Measurements from ENCODE around the gene TNF. TPM values are rescaled to one million over a fixed set of nuclear protein-coding genes. Genes with fewer than 3 reads are reported as not detected.
A peak's percentile ranks its signal among the peaks of the same experiment; 100 is the strongest.

Gene TNF
- polyA plus RNA-seq, 1 of the 3 experiments (the other 2 are of a cell fraction) = not detected

DNA sequence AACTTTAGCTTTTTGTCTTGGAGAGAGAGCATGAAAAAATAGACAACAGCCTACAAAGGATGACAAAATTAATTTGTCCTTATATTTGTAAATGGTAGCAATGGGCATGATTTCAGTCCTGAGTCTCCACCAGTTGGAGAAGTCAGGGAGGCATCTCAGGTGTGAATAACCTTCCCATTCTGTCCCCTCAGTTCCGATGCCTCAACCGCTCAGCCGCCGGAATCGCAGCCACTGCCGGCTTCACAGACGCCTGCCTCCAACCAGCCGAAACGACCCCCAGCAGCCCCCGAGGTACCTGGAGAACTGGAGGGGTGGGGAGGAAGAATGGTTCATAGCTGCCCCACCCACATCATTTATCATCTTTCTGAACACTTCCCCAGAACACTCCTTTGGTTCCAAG, 48.7 kb downstream of the TNF start:
- no peak overlapping the region for H3K27ac ChIP-seq (ENCODE audit: low read depth in 2 of 2, low read length in 1 of 2)
- 96% methylated on average over 10 of the region's 10 CpGs for WGBS (ENCODE audit: low lambda C conversion rate)
- ChIA-PET CTCF (no interaction called here), POLR2A (no interaction called here)
- H3K27me3 ChIP-seq (ENCODE audit: insufficient read depth) = no peaks in the 10 kb centered on the region
- peaks cover 28% of the 10 kb centered on the region for H4K20me1 ChIP-seq (ENCODE audit: insufficient read depth)
- H2AFZ ChIP-seq (ENCODE audit: low read depth) = no peak overlapping the region
- no peak overlapping the region for H3K4me3 ChIP-seq (ENCODE audit: low read depth in 2 of 2, low read length in 1 of 2)
- peaks cover 10 to 11% of the 10 kb centered on the region in 2 experiments for H3K4me1 ChIP-seq (ENCODE audit: control insufficient read depth in 1 of 2, insufficient read depth in 2 of 2, low read depth in 1 of 2, low read length in 1 of 2)
- DNase-seq = peak; percentile 6
- TF ChIP-seq, protein P1, sequence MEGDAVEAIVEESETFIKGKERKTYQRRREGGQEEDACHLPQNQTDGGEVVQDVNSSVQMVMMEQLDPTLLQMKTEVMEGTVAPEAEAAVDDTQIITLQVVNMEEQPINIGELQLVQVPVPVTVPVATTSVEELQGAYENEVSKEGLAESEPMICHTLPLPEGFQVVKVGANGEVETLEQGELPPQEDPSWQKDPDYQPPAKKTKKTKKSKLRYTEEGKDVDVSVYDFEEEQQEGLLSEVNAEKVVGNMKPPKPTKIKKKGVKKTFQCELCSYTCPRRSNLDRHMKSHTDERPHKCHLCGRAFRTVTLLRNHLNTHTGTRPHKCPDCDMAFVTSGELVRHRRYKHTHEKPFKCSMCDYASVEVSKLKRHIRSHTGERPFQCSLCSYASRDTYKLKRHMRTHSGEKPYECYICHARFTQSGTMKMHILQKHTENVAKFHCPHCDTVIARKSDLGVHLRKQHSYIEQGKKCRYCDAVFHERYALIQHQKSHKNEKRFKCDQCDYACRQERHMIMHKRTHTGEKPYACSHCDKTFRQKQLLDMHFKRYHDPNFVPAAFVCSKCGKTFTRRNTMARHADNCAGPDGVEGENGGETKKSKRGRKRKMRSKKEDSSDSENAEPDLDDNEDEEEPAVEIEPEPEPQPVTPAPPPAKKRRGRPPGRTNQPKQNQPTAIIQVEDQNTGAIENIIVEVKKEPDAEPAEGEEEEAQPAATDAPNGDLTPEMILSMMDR (IDR thresholded peaks at IDR 0.05) = no peak
- TF ChIP-seq GABPA (IDR thresholded peaks at IDR 0.05; ENCODE audit: low read depth) (no peak), TAF1 (IDR thresholded peaks at IDR 0.05; ENCODE audit: borderline replicate concordance, low read depth, low read length) (no peak), TCF12 (IDR thresholded peaks at IDR 0.05) (no peak), NFIC (IDR thresholded peaks at IDR 0.05; ENCODE audit: borderline replicate concordance) (no peak), MEF2A (IDR thresholded peaks at IDR 0.05; ENCODE audit: borderline replicate concordance, low read depth) (no peak), YY1 (IDR thresholded peaks at IDR 0.05; ENCODE audit: low read depth) (no peak), EP300 (IDR thresholded peaks at IDR 0.05; ENCODE audit: borderline replicate concordance in 1 of 2, low read depth in 1 of 2, low read length in 1 of 2) (no peak), TEAD4 (IDR thresholded peaks at IDR 0.05; ENCODE audit: borderline replicate concordance, insufficient read depth) (no peak), ELF1 (IDR thresholded peaks at IDR 0.05) (no peak)
- TF ChIP-seq, protein P2, sequence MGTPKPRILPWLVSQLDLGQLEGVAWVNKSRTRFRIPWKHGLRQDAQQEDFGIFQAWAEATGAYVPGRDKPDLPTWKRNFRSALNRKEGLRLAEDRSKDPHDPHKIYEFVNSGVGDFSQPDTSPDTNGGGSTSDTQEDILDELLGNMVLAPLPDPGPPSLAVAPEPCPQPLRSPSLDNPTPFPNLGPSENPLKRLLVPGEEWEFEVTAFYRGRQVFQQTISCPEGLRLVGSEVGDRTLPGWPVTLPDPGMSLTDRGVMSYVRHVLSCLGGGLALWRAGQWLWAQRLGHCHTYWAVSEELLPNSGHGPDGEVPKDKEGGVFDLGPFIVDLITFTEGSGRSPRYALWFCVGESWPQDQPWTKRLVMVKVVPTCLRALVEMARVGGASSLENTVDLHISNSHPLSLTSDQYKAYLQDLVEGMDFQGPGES (IDR thresholded peaks at IDR 0.05; ENCODE audit: low read depth, low read length) = no peak
- TF ChIP-seq, protein P3, sequence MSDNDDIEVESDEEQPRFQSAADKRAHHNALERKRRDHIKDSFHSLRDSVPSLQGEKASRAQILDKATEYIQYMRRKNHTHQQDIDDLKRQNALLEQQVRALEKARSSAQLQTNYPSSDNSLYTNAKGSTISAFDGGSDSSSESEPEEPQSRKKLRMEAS (IDR thresholded peaks at IDR 0.05; ENCODE audit: low read depth) = no peak
- TF ChIP-seq, protein P4, sequence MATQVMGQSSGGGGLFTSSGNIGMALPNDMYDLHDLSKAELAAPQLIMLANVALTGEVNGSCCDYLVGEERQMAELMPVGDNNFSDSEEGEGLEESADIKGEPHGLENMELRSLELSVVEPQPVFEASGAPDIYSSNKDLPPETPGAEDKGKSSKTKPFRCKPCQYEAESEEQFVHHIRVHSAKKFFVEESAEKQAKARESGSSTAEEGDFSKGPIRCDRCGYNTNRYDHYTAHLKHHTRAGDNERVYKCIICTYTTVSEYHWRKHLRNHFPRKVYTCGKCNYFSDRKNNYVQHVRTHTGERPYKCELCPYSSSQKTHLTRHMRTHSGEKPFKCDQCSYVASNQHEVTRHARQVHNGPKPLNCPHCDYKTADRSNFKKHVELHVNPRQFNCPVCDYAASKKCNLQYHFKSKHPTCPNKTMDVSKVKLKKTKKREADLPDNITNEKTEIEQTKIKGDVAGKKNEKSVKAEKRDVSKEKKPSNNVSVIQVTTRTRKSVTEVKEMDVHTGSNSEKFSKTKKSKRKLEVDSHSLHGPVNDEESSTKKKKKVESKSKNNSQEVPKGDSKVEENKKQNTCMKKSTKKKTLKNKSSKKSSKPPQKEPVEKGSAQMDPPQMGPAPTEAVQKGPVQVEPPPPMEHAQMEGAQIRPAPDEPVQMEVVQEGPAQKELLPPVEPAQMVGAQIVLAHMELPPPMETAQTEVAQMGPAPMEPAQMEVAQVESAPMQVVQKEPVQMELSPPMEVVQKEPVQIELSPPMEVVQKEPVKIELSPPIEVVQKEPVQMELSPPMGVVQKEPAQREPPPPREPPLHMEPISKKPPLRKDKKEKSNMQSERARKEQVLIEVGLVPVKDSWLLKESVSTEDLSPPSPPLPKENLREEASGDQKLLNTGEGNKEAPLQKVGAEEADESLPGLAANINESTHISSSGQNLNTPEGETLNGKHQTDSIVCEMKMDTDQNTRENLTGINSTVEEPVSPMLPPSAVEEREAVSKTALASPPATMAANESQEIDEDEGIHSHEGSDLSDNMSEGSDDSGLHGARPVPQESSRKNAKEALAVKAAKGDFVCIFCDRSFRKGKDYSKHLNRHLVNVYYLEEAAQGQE (IDR thresholded peaks at IDR 0.05; ENCODE audit: low read depth, low read length) = no peak
- peaks cover 10% of the 10 kb centered on the region for H3F3A ChIP-seq (replicated peaks; ENCODE audit: insufficient read depth)
- H3K79me2 ChIP-seq (ENCODE audit: insufficient read depth) = peaks cover 68% of the 10 kb centered on the region
- no peak overlapping the region for H3K9ac ChIP-seq
- H3K36me3 ChIP-seq (replicated peaks in 1 of 2; ENCODE audit: control insufficient read depth in 1 of 2, insufficient read depth in 2 of 2, low read length in 1 of 2) = peaks cover 65 to 75% of the 10 kb centered on the region in 2 experiments
- no peak overlapping the region for H3K4me2 ChIP-seq
- no peaks in the 10 kb centered on the region for H3K9me3 ChIP-seq
- no peaks in the 10 kb centered on the region for H3K9me2 ChIP-seq
